OCI-LY7 (cell line): ENCODE data around the gene UBE2E3. TPM values are rescaled to one million over a fixed set of nuclear protein-coding genes. Genes with fewer than 3 reads are reported as not detected.
A peak's percentile ranks its signal among the peaks of the same experiment; 100 is the strongest.

Experiments
- BruUV-seq: library from RNA; stranded (reverse); fragments of 400-500 nt; replicated peaks from 2 replicates; lab custom pipeline; 2021; lab: Mats Ljungman, UMichigan
- CTCF ChIA-PET: fragments of 300-600 bp; sonication (Branson Sonifier 250); formaldehyde crosslinking; loops from one replicate; lab custom pipeline; 2022; ENCODE audit warnings: antibody characterized with exemption; ENCODE audit not compliant: unreplicated experiment; lab: Charles Lee
- POLR2A ChIA-PET: fragments of 300-600 bp; sonication (Branson Sonifier 250); formaldehyde crosslinking; loops from one replicate; lab custom pipeline; 2022; ENCODE audit warnings: antibody characterized with exemption; lab: Charles Lee
- DNase-seq: peaks from one replicate; pipeline ENCODE4 v3.0.0-alpha.2; 2015; ENCODE audit warnings: low spot score
- H2AFZ ChIP-seq: fragments of 200-600 bp; sonication (generic), shearing (Covaris generic); 2 replicates; pipeline ENCODE4 v1.6.1; 2014; ENCODE audit warnings: mild to moderate bottlenecking, antibody characterized with exemption, low read length, moderate library complexity
- H3K27ac ChIP-seq: fragments of 200-600 bp; sonication (generic); 2 replicates; pipeline ENCODE4 v1.5.1; 2014; ENCODE audit warnings: mixed run types, low read depth, mild to moderate bottlenecking, moderate library complexity, low read length, inconsistent platforms; ENCODE audit not compliant: poor library complexity, severe bottlenecking
- H3K36me3 ChIP-seq: fragments of 200-600 bp; sonication (generic); 2 replicates; pipeline ENCODE4 v1.6.1; 2014; ENCODE audit warnings: mild to moderate bottlenecking, antibody characterized with exemption, low read length, moderate library complexity, mixed read lengths; ENCODE audit not compliant: insufficient read depth
- H3K4me1 ChIP-seq: fragments of 200-600 bp; sonication (generic); 2 replicates; pipeline ENCODE4 v1.5.1; 2014; ENCODE audit warnings: mild to moderate bottlenecking, low read length; ENCODE audit not compliant: insufficient read depth, poor library complexity, severe bottlenecking
- H3K4me2 ChIP-seq: fragments of 200-600 bp; sonication (generic); 2 replicates; pipeline ENCODE4 v1.6.1; 2014; ENCODE audit warnings: mild to moderate bottlenecking, low read length
- H3K4me3 ChIP-seq: fragments of 200-600 bp; sonication (generic); 2 replicates; pipeline ENCODE4 v1.5.1; 2014; ENCODE audit warnings: mild to moderate bottlenecking, low read depth, low read length; ENCODE audit not compliant: poor library complexity, severe bottlenecking
- H3K79me2 ChIP-seq: fragments of 200-600 bp; sonication (generic); 2 replicates; pipeline ENCODE4 v1.6.1; 2016; ENCODE audit warnings: low read depth, mild to moderate bottlenecking, low read length, moderate library complexity, mixed read lengths; ENCODE audit not compliant: insufficient read depth
- H3K9me2 ChIP-seq: fragments of 200-600 bp; sonication (generic); 2 replicates; pipeline ENCODE4 v1.6.1; 2016; ENCODE audit warnings: mild to moderate bottlenecking, low read length, mixed read lengths; ENCODE audit not compliant: insufficient read depth
- H3K9me3 ChIP-seq: fragments of 200-600 bp; sonication (generic); 2 replicates; pipeline ENCODE4 v1.6.1; 2014; ENCODE audit warnings: mild to moderate bottlenecking, mixed run types, low read length, mixed read lengths
- H4K20me1 ChIP-seq: fragments of 200-600 bp; sonication (generic); 2 replicates; pipeline ENCODE4 v1.6.1; 2014; ENCODE audit warnings: mild to moderate bottlenecking, antibody characterized with exemption, low read length, moderate library complexity, mixed read lengths; ENCODE audit not compliant: insufficient read depth
- EZH2phosphoT487 ChIP-seq: fragments of 200-600 bp; sonication (generic); IDR thresholded peaks from 2 replicates; pipeline ENCODE4 v1.6.1; 2018; ENCODE audit warnings: low read depth, borderline replicate concordance, mild to moderate bottlenecking, mixed run types, antibody characterized with exemption, low read length, moderate library complexity, mixed read lengths
- intact Hi-C: fragments of 100-400 bp; cut with micrococcal nuclease; formaldehyde crosslinking; loops from one replicate; pipeline ENCODE4 v1.10.0; 2022; ENCODE audit not compliant: unreplicated experiment
- total RNA-seq, 2 experiments: library from RNA; depleted of rRNA in 1 of 2; stranded (reverse); fragments of >200 nt in 1 of 2; shearing (Covaris generic) in 1 of 2; gene quantifications; 2 replicates each; pipeline ENCODE4 v1.2.3, GENCODE V29; 2014 to 2022
- TF ChIP-seq, protein P1 (sequence below): fragments of 200-600 bp; sonication (generic); conservative IDR thresholded peaks from 2 replicates; pipeline ENCODE4 v1.5.1; 2014; ENCODE audit warnings: mild to moderate bottlenecking, antibody characterized with exemption, low read length, moderate library complexity, mixed read lengths

The UBE2E3 gene
- total RNA-seq, 2 experiments from 2014 or later = 33.7 to 48.6 TPM

DNA sequence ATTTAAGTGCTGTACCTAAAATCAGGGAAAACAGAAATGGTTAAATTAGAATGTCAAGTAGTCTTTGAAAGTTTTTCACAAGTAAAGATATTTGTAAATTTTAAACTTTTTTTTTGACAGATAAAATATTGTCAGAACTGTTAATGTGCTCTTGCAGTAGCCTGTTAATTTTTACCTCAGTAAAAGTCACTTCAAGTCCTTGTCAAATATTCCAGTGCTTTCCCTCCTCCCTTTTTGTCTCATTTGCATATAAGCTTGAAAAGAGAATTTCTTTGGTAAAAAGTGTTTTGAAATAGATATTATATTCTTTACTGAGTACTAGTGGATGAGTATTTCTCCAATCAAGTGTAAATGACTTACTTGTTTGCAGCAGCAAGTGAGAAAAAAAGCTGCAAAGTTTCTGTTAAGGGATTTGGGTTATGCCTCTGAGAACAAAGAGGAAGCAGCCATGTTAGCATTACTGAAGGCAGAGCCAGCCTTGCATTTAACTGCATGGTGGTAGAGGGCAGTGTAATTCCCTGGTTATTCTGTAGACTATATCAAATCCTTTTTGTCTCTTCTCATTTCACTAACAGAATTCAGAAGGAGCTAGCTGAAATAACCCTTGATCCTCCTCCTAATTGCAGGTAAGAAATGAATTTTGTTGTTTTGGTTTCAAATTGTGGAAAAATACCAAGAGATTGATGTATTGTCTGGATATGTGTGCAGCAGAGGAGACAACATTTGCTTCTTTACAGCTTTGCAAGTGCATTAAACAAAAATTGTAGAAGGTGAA, 3.2 kb downstream of the UBE2E3 start:
- peaks cover 16% of the 10 kb centered on the region; the same call in 1 of the 2 replicates for H3K36me3 ChIP-seq
- H4K20me1 ChIP-seq = no peaks in the 10 kb centered on the region; the same call in 1 of the 2 replicates
- H3K27ac ChIP-seq = no peak overlapping the region
- H3K9me3 ChIP-seq = no peaks in the 10 kb centered on the region
- H3K4me1 ChIP-seq = peaks cover 38% of the 10 kb centered on the region
- peak overlapping the region; percentile 92 for H2AFZ ChIP-seq
- ChIA-PET POLR2A (interaction anchor here (1.0 to 1.4 kb wide), 2 partner anchors 9 to 338 kb away, joined by 4 read pairs; no protein-coding TSS in a partner anchor), CTCF (interaction anchor here (0.6 kb wide), 1 partner anchor 471 kb away, joined by 3 read pairs; no protein-coding TSS in a partner anchor)
- H3K4me3 ChIP-seq = peak overlapping the region; percentile 42
- intact Hi-C loops = loop anchor here (5.0 kb wide), 3 partner anchors 324 to 909 kb away; partner anchors contain the start of genes ITGA4 and ITPRID2
- no peaks in the 10 kb centered on the region for H3K9me2 ChIP-seq
- BruUV-seq = no TSS peak
- peak; percentile 73 for DNase-seq
- TF ChIP-seq, protein P1, sequence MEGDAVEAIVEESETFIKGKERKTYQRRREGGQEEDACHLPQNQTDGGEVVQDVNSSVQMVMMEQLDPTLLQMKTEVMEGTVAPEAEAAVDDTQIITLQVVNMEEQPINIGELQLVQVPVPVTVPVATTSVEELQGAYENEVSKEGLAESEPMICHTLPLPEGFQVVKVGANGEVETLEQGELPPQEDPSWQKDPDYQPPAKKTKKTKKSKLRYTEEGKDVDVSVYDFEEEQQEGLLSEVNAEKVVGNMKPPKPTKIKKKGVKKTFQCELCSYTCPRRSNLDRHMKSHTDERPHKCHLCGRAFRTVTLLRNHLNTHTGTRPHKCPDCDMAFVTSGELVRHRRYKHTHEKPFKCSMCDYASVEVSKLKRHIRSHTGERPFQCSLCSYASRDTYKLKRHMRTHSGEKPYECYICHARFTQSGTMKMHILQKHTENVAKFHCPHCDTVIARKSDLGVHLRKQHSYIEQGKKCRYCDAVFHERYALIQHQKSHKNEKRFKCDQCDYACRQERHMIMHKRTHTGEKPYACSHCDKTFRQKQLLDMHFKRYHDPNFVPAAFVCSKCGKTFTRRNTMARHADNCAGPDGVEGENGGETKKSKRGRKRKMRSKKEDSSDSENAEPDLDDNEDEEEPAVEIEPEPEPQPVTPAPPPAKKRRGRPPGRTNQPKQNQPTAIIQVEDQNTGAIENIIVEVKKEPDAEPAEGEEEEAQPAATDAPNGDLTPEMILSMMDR = peak; percentile 78
- no peak for TF ChIP-seq EZH2phosphoT487
- peak overlapping the region; percentile 96 for H3K4me2 ChIP-seq
- H3K79me2 ChIP-seq = no peaks in the 10 kb centered on the region

DNA sequence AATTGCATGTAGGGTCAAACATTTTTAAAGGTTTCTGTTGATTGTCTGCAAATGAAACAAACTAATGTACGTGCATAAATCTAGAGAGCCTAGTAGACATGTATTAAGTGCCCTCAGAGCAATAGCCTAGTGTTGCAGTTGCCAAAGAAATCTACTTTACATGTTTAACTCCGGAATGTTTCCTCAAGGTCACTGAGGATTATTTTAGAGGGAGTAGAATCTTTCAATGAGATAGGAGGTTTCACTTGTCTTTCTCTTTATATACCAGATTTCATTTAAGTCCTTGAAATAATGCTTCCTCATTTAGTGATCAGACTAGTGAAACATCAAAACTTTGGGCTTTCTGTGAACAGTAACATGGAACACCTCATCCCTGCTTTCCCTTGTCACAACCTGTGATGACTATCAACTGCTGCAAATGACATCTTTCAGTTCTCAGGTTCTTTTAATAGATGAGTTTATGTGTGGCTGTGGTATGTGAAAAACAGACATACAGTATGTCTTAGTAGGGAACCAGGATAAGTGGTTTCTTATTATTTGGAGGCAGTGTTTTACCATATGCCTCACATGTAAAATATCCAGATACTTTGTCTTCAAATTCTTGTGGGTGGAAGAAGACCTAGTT, 5.5 kb downstream of the UBE2E3 start:
- intact Hi-C loops = no loop called here
- DNase-seq = no peak
- ChIA-PET POLR2A (no interaction called here), CTCF (no interaction called here)
- H4K20me1 ChIP-seq = no peaks in the 10 kb centered on the region; the same call in 1 of the 2 replicates
- no peak overlapping the region for H2AFZ ChIP-seq
- no peak overlapping the region for H3K4me3 ChIP-seq
- H3K36me3 ChIP-seq = peaks cover 16% of the 10 kb centered on the region; the same call in 1 of the 2 replicates
- no peaks in the 10 kb centered on the region for H3K9me2 ChIP-seq
- no TSS peak for BruUV-seq
- H3K4me1 ChIP-seq = peaks cover 29% of the 10 kb centered on the region
- H3K79me2 ChIP-seq = no peaks in the 10 kb centered on the region
- H3K4me2 ChIP-seq = no peak overlapping the region
- no peak overlapping the region for H3K27ac ChIP-seq
- H3K9me3 ChIP-seq = no peaks in the 10 kb centered on the region
- TF ChIP-seq EZH2phosphoT487 = no peak
- TF ChIP-seq, protein P1 = no peak
